K562 treated with DMSO at 1 percent for 48 hours (cell line): Measurements from ENCODE around the gene PRH1. TPM values are rescaled to one million over a fixed set of nuclear protein-coding genes. Genes with fewer than 3 reads are reported as not detected.

ENCODE experiments used
- total RNA-seq: library from RNA; unstranded; fragments of 300-600 nt; gene quantifications from 2 replicates; pipeline ENCODE4 v1.2.3, GENCODE V29; 2022; ENCODE audit warnings: low replicate concordance; ENCODE audit errors: extremely low read depth

The PRH1 gene
- not detected in 2 replicates for total RNA-seq

DNA sequence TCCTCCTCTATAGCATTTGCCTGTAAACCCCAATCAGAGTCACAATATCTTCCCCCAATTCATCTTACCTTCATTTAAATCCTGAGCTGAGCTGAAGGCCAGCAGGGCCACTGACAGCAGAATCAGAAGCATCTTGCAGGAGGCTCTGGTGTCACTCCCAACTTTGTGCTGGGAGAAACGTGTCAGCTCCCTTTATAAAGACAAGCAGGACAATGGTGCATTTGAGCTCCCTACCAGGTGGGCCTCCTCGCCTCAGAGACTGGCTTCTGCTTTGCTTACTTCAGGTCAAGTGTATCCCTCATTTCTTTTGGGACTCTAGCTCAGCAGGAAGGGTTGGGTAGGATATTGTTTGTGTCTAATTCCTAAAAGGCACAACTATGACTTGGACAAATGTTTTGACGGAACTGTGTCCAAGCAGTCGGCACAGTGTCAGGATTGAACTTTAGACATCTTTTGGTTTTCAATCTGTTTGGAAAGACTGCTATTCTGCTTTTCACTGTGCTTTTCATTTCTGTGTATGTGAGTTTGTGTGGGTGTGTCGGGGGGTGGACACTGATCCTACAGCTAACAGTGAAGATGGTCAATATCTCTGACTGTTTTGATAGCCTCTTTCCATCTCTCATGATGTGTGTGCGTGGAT, at the start of gene PRH1:
Gene PRH1, minus strand, starts transcription at position 170 of the 640 bp plus-strand sequence. Its CDS starts 38 bp downstream, at position 132.

DNA sequence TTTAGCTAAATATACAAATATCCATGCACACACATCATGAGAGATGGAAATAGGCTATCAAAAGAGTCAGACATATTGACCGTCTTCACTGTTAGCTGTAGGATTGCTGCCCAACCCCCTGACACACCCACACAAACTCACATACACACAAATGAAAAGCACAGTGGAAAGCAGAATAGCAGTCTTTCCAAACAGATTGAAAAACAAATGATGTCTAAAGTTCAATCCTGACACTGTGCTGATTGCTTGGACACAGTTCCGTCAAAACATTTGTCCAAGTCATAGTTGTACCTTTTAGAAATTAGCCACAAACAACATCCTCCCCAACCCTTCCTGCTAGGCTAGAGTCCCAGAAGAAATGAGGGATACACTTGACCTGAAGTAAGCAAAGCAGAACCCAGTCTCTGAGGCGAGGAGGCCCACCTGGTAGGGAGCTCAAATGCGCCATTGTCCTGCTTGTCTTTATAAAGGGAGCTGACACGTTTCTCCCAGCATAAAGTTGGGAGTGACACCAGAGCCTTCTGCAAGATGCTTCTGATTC, 44.8 kb upstream of the PRH1 start, which contains the start of gene PRH2:
Gene PRH2, plus strand, starts transcription at position 491 of the 541 bp plus-strand sequence. Its CDS starts 38 bp downstream, at position 529.

DNA sequence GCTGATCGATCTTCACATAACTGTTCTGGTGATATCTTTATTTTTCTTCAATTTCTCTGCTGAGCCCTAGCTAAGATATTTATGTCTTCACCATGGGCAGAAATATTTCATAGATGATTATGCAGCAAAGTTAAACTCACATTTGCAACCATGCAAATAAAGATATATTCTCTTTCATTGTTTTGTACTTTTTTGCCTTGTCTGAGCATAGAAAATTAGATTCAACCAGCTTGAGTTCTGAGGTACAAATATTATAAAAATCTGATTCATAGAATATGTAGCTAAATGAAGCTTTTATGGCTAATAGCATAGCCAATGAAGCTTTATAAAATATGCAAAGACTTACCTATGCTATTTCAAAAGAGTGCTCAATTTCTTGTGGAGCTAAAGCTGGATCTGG, 25.4 kb upstream of the PRH1 start, which contains the start of gene TAS2R13:
Gene TAS2R13, minus strand, starts transcription at position 101 of the 400 bp plus-strand sequence. CDS start 264 bp downstream, outside the sequence.

DNA sequence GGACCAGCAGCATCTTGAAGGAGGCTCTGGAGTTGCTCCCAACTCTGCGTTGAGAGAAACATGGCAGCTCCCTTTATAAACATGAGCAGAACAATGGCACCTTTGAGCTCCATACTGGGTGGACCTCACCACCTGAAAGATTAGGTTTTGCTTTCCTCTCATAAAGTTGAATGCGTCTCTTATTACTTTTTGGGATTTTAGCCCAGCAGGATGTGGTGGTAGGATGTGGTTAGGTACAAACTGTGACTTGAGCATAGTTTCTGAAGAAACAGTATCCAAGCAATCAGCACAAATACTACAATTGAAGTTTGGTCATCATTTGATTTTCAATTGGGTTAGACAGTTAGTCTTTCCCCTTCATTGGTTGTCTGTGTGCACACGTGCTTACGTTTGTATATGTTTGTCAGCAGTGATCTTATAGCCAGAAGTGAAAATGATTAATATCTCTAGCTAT, 34.6 kb downstream of the PRH1 start, which contains the start of gene PRR4:
Gene PRR4, minus strand, starts transcription at position 51 of the 454 bp plus-strand sequence. Its CDS starts 38 bp downstream, at position 13.

Other genes starting within 250 kb of the PRH1 start
- gene STYK1, start 210.2 kb downstream of the PRH1 start, total RNA-seq: not detected in 2 replicates
- gene YBX3, start 160.9 kb downstream of the PRH1 start, total RNA-seq: not detected in 2 replicates
- gene TAS2R7, start 81.6 kb downstream of the PRH1 start, total RNA-seq: not detected in 2 replicates
- gene TAS2R8, start 77.0 kb downstream of the PRH1 start, total RNA-seq: not detected in 2 replicates
- not detected in 2 replicates for gene TAS2R9, start 74.1 kb downstream of the PRH1 start, total RNA-seq
- not detected in 2 replicates for gene TAS2R10, start 57.9 kb downstream of the PRH1 start, total RNA-seq
- gene PRR4, start 34.8 kb downstream of the PRH1 start, total RNA-seq: not detected in 2 replicates
- gene TAS2R13, start 25.3 kb upstream of the PRH1 start, total RNA-seq: not detected in 2 replicates
- not detected in 2 replicates for gene PRH2, start 45.0 kb upstream of the PRH1 start, total RNA-seq
- not detected in 2 replicates for gene TAS2R14, start 55.0 kb upstream of the PRH1 start, total RNA-seq
- gene TAS2R50, start 102.7 kb upstream of the PRH1 start, total RNA-seq: not detected in 2 replicates
- gene TAS2R20, start 114.0 kb upstream of the PRH1 start, total RNA-seq: not detected in 2 replicates
- gene TAS2R19, start 138.4 kb upstream of the PRH1 start, total RNA-seq: not detected in 2 replicates
- gene TAS2R31, start 147.2 kb upstream of the PRH1 start, total RNA-seq: not detected in 2 replicates
- gene TAS2R46, start 178.0 kb upstream of the PRH1 start, total RNA-seq: not detected in 2 replicates
- not detected in 2 replicates for gene TAS2R43, start 208.1 kb upstream of the PRH1 start, total RNA-seq